HUES48 (cell line): Measurements from ENCODE around the gene MFSD8.

ENCODE experiments used
- H3K27ac ChIP-seq: one replicate; pipeline ENCODE4 v1.7.0; 2013; ENCODE audit warnings: low read depth, low read length, inconsistent platforms
- H3K27me3 ChIP-seq: 2 replicates; pipeline ENCODE4 v1.6.1; 2013; ENCODE audit warnings: mild to moderate bottlenecking, low read length; ENCODE audit not compliant: control insufficient read depth, insufficient read depth
- H3K36me3 ChIP-seq: 2 replicates; pipeline ENCODE4 v1.6.1; 2013; ENCODE audit warnings: low read length; ENCODE audit not compliant: control insufficient read depth, insufficient read depth
- H3K4me1 ChIP-seq: 2 replicates; pipeline ENCODE4 v1.6.1; 2013; ENCODE audit warnings: mild to moderate bottlenecking, low read length; ENCODE audit not compliant: control insufficient read depth, insufficient read depth
- H3K4me3 ChIP-seq: 2 replicates; pipeline ENCODE4 v1.5.1; 2013; ENCODE audit warnings: mild to moderate bottlenecking, low read depth, low read length
- H3K9ac ChIP-seq: 2 replicates; pipeline ENCODE4 v1.6.1; 2013; ENCODE audit warnings: mild to moderate bottlenecking, low read depth, low read length, moderate library complexity
- H3K9me3 ChIP-seq: 2 replicates; pipeline ENCODE4 v1.6.1; 2013; ENCODE audit warnings: low read length; ENCODE audit not compliant: control insufficient read depth, insufficient read depth

Gene MFSD8

GRCh38 chr4:127888559-127888958 lies 76.4 kb downstream of the MFSD8 start:
- H3K27me3 ChIP-seq, result no peaks in the 10 kb centered on the region
- H3K36me3 ChIP-seq, result peaks cover 96% of the 10 kb centered on the region
- no peak overlapping the region for H3K27ac ChIP-seq
- no peaks in the 10 kb centered on the region for H3K9me3 ChIP-seq
- no peaks in the 10 kb centered on the region for H3K4me1 ChIP-seq
- no peak overlapping the region for H3K9ac ChIP-seq
- H3K4me3 ChIP-seq, result no peak overlapping the region

GRCh38 chr4:127881563-127881864 lies 83.5 kb downstream of the MFSD8 start:
- Histone ChIP-seq H3K27ac (peak overlapping the region; percentile 100), H3K9ac (peak overlapping the region; percentile 100), H3K4me1 (peaks cover 4% of the 10 kb centered on the region; the same call in 1 of the 2 replicates), H3K9me3 (no peaks in the 10 kb centered on the region), H3K27me3 (no peaks in the 10 kb centered on the region), H3K4me3 (peak overlapping the region; percentile 97), H3K36me3 (peaks cover 44% of the 10 kb centered on the region)

- H3K9ac ChIP-seq, result peak within 1 kb of the TSS; percentile 100
- H3K27me3 ChIP-seq, result no peaks in the 10 kb centered on the region
- H3K36me3 ChIP-seq, result peaks cover 38% of the 10 kb centered on the region
- peak within 1 kb of the TSS; percentile 100 for H3K27ac ChIP-seq
- peaks cover 4% of the 10 kb centered on the region; the same call in 1 of the 2 replicates for H3K4me1 ChIP-seq
- H3K4me3 ChIP-seq, result peak within 1 kb of the TSS; percentile 97
- H3K9me3 ChIP-seq, result no peaks in the 10 kb centered on the region
Observed at GRCh38 chr4:127880763-127881562, 84.0 kb downstream of the MFSD8 start, which contains the start of gene PLK4. PLK4 (plus strand) TSS chr4:127880893; CDS start chr4:127881135, 242 bp downstream.

GRCh38 chr4:127875791-127876190 lies 89.2 kb downstream of the MFSD8 start:
- Histone ChIP-seq H3K9me3 (no peaks in the 10 kb centered on the region), H3K27ac (no peak overlapping the region), H3K4me1 (no peaks in the 10 kb centered on the region), H3K27me3 (no peaks in the 10 kb centered on the region), H3K9ac (no peak overlapping the region), H3K4me3 (no peak overlapping the region), H3K36me3 (0 out of 2 replicates have a peak, but pooled peaks cover 10% of the 10 kb centered on the region)

- Histone ChIP-seq H3K4me1 (no peaks in the 10 kb centered on the region), H3K36me3 (0 out of 2 replicates have a peak, but pooled peaks cover 8% of the 10 kb centered on the region), H3K27ac (no peak overlapping the region), H3K9me3 (no peaks in the 10 kb centered on the region), H3K27me3 (no peaks in the 10 kb centered on the region), H3K9ac (no peak overlapping the region), H3K4me3 (no peak overlapping the region)
Observed at GRCh38 chr4:127870688-127871087, 94.3 kb downstream of the MFSD8 start.

GRCh38 chr4:127870281-127870680 lies 94.7 kb downstream of the MFSD8 start:
- no peaks in the 10 kb centered on the region for H3K27me3 ChIP-seq
- no peaks in the 10 kb centered on the region for H3K4me1 ChIP-seq
- no peak overlapping the region for H3K9ac ChIP-seq
- H3K27ac ChIP-seq, result no peak overlapping the region
- 0 out of 2 replicates have a peak, but pooled peaks cover 4% of the 10 kb centered on the region for H3K36me3 ChIP-seq
- no peak overlapping the region for H3K4me3 ChIP-seq
- no peaks in the 10 kb centered on the region for H3K9me3 ChIP-seq

GRCh38 chr4:127868196-127868595 lies 96.8 kb downstream of the MFSD8 start:
- Histone ChIP-seq H3K27ac (no peak overlapping the region), H3K9me3 (no peaks in the 10 kb centered on the region), H3K36me3 (no peaks in the 10 kb centered on the region), H3K4me1 (no peaks in the 10 kb centered on the region), H3K27me3 (no peaks in the 10 kb centered on the region), H3K4me3 (no peak overlapping the region), H3K9ac (no peak overlapping the region)
